COLO668 (cell line): ENCODE results near the gene MPHOSPH10.
A peak's percentile ranks its signal among the peaks of the same experiment; 100 is the strongest.
"Not testable (repeated sequence)": the region's sequence is repeated elsewhere in the genome, so short reads cannot be mapped to it uniquely, and the experiment has no call there.

Experiments
- DNase-seq: peaks from one replicate; lab custom pipeline; 2025; ENCODE audit not compliant: unreplicated experiment; lab: John Stamatoyannopoulos, UW

MPHOSPH10 gene

GRCh38 chr2:71122387-71123298, 7.8 kb upstream of the MPHOSPH10 start:
- DNase-seq = no peak

DNA sequence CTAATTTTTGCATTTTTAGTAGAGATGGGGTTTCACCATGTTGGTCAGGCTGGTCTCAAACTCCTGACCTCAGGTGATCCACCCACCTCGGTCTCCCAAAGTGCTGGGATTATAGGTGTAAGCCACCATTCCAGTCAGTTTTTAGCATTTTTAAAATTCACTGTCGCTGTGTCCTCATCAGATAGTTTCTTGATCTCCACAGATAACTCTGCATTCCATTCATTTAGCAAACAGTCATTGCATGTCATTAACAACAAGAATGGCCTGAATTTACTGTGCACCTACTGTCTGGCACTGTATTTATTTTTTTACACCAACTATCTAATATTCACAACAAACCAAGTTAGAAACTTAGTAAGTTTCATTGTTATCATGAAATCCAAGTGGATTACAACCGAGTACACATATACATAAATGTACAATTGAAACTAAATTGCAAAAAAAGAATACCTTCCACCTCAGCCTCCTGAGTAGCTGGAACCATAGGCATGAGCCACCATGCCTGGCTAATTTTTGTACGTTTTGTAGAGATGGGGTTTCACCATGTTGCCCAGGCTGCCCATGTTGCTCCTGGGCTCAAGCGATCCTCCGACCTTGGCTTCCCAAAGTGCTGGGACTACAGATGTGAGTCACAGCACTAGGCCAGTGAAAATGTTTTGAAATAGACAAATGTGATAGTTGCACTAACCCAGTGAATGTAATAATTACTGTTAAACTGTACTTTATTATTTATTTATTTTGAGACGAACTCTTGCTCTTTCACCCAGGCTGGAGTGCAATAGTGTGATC, 4.7 kb upstream of the MPHOSPH10 start:
- no peak for DNase-seq

DNA sequence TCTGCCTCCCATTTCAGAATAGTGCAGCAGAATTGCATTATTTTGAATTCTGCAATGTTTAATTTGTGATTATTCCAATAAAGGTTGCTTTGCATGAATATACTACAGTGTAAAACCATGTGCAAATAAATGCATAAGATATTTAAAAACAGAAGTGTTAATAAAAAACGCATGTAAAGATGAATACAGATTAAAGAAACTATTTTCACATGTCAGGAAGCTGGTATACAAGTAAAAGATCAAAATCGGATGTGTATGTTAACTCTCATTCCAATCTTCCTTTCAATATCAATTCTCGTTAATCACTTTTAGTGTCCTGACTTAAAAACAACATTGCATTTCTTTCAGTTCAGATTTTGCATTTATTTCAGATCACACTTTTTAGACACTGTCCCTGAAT, 3.5 kb upstream of the MPHOSPH10 start:
- DNase-seq = no peak

DNA sequence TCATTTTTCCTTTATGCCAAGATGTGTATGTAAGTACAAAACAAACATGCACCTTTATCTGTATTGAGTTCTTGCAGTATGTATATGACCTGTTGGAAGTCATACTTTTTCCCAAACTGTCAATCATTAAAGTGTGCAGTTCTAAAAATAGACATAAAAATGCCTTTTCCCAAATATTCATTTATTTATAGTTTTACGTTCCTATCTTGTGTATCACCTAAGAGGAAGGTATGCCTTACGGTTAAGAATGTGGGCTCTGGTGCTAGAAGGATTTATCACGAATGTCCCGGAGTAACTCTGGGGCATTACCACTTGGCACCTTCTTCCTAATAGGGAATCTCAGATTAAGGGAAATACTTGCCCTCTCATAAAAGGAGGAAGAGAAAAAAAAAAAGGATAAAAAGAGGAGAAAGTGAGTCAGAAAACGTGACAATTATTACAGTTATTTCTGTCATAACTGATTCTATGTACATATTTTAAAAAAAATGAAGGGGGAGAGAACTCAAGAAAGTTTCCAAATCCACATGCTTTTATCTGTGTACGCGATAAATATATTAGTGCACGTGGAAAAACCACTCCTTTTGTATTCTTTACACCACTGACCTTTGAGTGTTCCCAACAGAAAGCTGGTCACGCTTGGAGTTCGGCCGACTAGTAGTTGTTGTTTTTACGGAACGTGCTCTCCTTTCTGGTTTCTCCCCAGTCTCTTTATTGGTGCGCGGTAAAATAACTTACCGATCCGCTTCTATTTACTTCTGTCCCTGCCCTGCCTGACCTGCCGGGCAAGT, 1.1 kb upstream of the MPHOSPH10 start:
- DNase-seq = no peak

DNA sequence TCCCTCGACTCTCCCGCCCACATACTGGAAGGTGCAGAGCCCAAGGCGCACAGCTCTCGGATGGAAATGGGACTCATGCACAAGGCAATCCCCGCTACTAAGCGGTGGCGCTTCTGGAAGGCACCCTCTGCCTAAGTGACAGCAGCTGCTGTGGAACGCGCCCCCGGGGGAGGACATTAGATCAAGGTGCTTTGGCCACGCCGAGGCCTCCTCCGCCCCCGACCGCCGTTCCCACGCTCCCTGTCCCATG, 607 bp upstream of the MPHOSPH10 start:
- no peak for DNase-seq

DNA sequence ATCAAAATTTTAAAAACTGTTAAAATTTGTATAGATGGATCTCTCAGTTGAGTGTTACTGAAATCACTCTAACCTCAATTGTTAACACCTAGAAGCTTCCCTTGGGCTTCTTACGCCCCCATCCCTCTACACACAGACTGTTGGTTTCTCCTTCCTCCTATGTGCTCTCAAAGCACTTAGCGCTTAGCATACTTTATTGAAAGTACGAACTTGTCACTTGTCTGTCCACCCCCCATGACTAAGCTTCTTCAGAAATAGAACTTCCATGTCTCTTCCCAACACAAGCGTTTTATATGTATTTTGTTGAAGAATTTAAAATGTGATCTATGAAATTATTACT, 441 bp downstream of the MPHOSPH10 start:
- no peak for DNase-seq

DNA sequence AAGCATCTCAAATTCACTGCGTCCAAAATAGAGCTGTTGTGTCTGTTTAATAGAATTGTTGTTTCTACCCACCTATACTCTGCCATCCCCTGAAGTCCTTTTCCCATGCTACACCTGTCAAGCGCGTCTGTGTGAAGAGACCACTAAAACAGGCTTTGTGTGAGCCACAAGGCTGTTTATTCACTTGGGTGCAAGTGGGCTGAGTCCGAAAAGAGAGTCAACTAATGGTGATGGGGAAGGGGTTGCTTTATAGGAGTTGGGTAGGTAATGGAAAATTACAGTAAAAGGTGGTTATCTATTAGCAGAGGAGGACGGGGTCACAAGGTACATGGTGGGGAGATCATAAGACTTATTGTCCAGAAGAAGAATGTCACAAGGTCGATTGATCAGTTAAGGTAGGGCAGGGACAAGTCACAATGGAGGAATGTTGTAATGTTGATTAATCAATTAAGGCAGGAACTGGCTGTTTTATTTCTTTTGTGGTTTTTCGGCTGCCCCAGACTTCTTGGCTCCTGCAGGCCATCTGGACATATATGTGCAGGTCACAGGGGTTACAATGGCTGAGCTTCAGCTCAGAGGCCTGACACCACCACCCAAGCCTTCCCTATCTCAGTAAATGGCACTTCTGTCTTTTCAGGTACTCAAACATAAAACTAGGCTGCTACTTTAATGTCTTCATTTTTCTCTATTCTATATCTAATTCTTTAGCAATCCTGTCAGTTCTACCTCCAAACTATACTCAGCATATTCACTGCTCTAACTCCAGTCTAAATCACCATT, 1.1 kb downstream of the MPHOSPH10 start:
- DNase-seq = not testable (repeated sequence)

DNA sequence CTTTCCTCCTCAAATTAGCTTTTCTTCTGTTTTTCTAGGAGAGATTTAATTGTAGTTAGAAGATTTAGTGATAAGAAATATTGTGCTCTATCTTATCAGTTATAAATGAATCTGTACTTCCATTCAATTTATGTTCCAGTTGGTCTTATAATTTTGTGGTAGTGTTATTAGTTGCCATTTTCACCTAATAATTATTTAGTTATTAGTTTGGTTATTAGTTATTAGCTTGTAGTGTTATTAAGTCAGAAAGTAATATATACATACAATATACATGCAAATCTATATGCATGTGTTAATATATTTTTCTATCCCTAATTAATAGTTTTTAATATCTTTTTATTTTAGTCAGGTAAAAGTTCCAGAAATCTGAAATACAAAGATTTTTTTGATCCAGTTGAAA, 3.2 kb downstream of the MPHOSPH10 start:
- DNase-seq = no peak

DNA sequence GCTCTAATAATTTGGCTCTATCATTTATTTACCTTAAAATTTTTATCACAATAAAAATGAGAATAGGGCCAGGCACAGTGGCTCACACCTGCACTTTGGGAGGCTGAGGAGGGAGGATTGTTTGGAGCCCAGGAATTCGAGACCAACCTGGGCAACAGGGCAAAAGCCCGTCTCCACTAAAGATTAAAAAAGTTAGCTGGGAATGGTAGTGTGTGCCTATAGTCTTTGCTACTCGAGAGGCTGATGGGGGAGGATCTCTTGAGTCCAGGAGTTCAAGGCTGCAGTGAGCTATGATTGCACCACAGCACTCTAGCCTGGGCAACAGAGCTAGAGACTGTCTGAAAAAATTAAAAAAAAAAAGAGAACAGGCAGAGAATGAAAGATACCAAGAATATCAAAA, 5.7 kb downstream of the MPHOSPH10 start:
- no peak for DNase-seq

GRCh38 chr2:71143782-71144181, 13.3 kb downstream of the MPHOSPH10 start:
- DNase-seq = no peak

DNA sequence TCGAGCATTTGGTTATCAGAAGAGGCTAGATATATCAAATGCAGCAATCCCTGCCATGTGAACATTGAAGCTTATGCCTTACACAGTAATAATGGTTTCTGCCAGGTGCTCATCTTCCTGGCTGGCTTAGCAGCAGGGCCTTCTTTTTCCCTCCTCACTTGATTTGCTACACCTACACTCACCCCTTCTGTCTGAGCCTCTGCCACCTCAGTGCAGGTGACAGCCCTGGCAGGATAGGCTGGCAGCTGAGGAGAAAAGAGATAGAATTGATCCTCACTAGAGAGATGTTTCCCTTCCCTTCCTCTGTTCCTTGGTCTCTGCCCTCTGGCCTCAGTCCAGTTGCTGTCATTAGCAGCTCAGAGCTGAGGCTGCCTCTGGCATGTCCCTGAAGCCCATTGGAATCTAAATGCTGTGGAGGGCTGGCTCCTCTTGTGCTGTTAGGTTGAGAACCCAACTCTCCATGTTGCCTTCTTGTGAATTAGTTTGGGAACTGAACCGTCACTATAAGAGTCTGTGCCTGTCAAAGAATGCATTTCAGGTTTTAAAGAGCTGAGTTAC, 18.2 kb downstream of the MPHOSPH10 start:
- no peak for DNase-seq

GRCh38 chr2:71150082-71150816, 19.8 kb downstream of the MPHOSPH10 start:
- no peak for DNase-seq

- no peak for DNase-seq
These were observed 21.2 kb downstream of the MPHOSPH10 start for GRCh38 chr2:71151620-71152019.

DNA sequence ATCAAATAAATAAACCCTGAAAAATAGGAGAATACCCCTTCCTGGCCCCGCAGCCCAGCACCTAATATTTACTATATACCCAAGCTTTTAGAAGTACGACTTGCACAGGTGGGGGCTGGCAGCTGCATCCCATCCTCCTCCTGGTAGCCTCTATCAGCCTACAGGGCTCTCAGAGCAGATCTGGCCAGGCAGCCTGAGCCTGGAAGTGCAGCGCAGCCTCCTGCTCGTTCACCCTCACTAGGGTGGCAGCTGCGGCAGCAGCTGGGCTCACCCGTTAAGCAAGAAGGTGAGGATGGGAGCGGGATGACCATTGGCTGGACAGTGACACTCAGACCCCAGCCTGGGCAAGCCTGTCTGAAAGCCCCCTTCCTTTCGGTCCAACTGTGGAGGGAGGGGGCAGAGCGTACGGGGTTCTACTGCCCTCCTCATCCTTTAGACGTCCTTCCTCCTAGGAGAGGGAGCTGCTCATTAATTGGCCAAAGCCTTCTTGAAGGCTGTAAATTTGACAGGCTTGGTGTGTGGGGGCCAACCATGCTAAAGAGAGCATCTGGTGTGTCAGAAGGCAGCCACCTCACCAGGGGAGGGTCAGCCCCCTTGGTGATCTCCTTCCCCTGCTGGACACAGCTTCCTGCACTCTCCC, 23.3 kb downstream of the MPHOSPH10 start:
- peak; percentile 16 for DNase-seq

DNA sequence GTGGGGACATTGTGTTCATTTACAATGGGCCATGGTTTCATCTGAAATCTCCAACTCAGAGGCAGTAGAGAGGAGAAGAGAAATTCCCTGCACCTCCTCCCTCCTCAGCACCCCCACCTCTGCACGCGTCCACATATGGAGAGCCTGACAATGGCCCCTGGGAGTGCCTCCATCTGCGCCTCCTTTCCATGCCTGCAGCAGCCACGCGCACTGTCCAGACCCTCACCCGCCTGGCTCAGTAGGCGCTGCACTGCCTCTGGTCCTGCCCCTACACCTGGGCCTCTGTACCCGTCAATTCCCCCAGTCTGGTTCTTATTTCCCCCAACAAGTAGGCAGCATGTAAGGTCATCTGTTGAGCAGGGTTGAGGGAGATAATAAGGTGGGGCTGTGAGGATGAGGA, 23.8 kb downstream of the MPHOSPH10 start:
- no peak for DNase-seq

- DNase-seq = no peak
These were observed 24.4 kb downstream of the MPHOSPH10 start for GRCh38 chr2:71154798-71155197.

DNA sequence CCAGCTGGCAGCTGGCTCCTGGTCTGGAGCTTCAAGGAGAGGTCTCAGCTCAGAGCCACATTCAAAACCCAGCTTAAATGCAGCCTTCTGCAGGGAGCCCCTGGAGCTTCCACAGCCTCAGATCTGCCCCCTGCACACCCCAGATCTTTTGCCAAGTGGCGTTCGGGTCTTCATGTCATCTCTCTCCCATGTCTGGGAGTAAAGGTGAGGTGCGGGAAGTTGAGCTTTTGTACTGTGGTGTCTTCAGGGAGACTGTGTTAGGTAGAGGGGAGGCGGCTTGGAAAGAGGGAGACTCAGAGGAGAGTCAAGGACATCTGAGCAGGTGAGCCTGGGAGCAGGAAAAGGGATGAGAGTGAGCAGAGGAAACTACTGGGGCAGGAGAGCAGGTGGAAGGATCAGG, 25.4 kb downstream of the MPHOSPH10 start:
- DNase-seq = no peak

GRCh38 chr2:71156573-71156972, 26.1 kb downstream of the MPHOSPH10 start:
- DNase-seq = peak; percentile 78

- peak; percentile 55 for DNase-seq
These were observed 26.8 kb downstream of the MPHOSPH10 start for GRCh38 chr2:71157124-71157793.
